ENCODE data around the gene PLD1. TPM values are rescaled to one million over a fixed set of nuclear protein-coding genes. Genes with fewer than 3 reads are reported as not detected.

Gene PLD1
- total and polyA plus RNA-seq, 2 of the 8 experiments (the other 6 are each of a cell fraction or from before 2014, with no cell fraction given) = 1.2 to 2.6 TPM

GRCh38 chr3:171770689-171771620 is 39.3 kb downstream of the PLD1 start:
- WGBS, 2 experiments (ENCODE audit: extremely low coverage in 1 of 2, insufficient coverage in 1 of 2, insufficient read length in 1 of 2, insufficient replicate concordance in 2 of 2, low coverage in 1 of 2, low lambda C conversion rate in 2 of 2, missing lambda C conversion rate in 1 of 2) = 75% methylated on average over 10 of the region's 10 CpGs; no CpG with 5 or more reads in 1 of the 2 experiments
- H3K4me3 ChIP-seq (ENCODE audit: extremely low read depth in 1 of 4, insufficient read depth in 2 of 4, low read depth in 3 of 4, low read length in 4 of 4) = peak overlapping the region in 1 of 4 experiments; percentile 32; a peak in 2 of 8 replicates
- no peak overlapping the region for H2AK5ac ChIP-seq (ENCODE audit: low read depth, low read length)
- no peak overlapping the region for H2BK5ac ChIP-seq (ENCODE audit: low read depth, low read length)
- CTCF ChIA-PET (ENCODE audit: partially characterized antibody) = interaction anchor here (0.5 to 5.0 kb wide), 27 partner anchors 8 to 1601 kb away, joined by 3 to 49 read pairs (median 7); no protein-coding TSS in a partner anchor
- no peaks in the 10 kb centered on the region for H3K79me1 ChIP-seq (ENCODE audit: low read depth, low read length)
- no peak overlapping the region for H4K5ac ChIP-seq (ENCODE audit: insufficient read length, low read depth, low read length)
- H3K56ac ChIP-seq (replicated peaks; ENCODE audit: insufficient read length, low read depth, low read length) = no peak overlapping the region
- H4K8ac ChIP-seq (ENCODE audit: extremely low read depth, insufficient read depth, low read length) = no peak overlapping the region
- H3K14ac ChIP-seq (ENCODE audit: insufficient read length) = no peak overlapping the region
- H2BK120ac ChIP-seq (replicated peaks; ENCODE audit: low read depth, low read length) = no peak overlapping the region
- H2AFZ ChIP-seq (ENCODE audit: low read length) = 0 out of 2 replicates have a peak overlapping the region, but pooled peaks have one; percentile 87
- no peak overlapping the region for H3K18ac ChIP-seq (ENCODE audit: extremely low read depth, low read length)
- H3K23ac ChIP-seq (ENCODE audit: insufficient read length) = no peak overlapping the region
- POLR2A ChIA-PET (ENCODE audit: partially characterized antibody) = interaction anchor here (0.6 kb wide), 1 partner anchor 124 kb away, joined by 3 read pairs; no protein-coding TSS in a partner anchor
- peaks cover 0 to 7% (median 2%) of the 10 kb centered on the region in 4 experiments; a peak in 4 of 7 replicates for H3K4me1 ChIP-seq (replicated peaks in 1 of 4; ENCODE audit: control insufficient read depth in 3 of 4, insufficient read depth in 4 of 4, low read length in 3 of 4)
- no peaks in the 10 kb centered on the region for H4K20me1 ChIP-seq (replicated peaks in 1 of 2; ENCODE audit: control insufficient read depth in 1 of 2, insufficient read depth in 2 of 2, low read length in 2 of 2)
- H2BK12ac ChIP-seq (ENCODE audit: low read depth, low read length) = no peak overlapping the region
- no peaks in the 10 kb centered on the region for H3K23me2 ChIP-seq (ENCODE audit: low read depth, low read length)
- no peak overlapping the region for H3K27ac ChIP-seq (ENCODE audit: low read depth, low read length)
- H2BK20ac ChIP-seq (ENCODE audit: low read length) = no peak overlapping the region
- no peaks in the 10 kb centered on the region for H3K27me3 ChIP-seq (replicated peaks in 1 of 4; ENCODE audit: control insufficient read depth in 3 of 4, extremely low read depth in 1 of 4, insufficient read depth in 3 of 4, low read length in 3 of 4)
- H3K9me3 ChIP-seq (ENCODE audit: insufficient read depth in 2 of 2, low read depth in 1 of 2, low read length in 1 of 2) = no peaks in the 10 kb centered on the region
- H3K9ac ChIP-seq (replicated peaks in 1 of 4; ENCODE audit: extremely low read depth in 1 of 4, low read depth in 3 of 4, low read length in 3 of 4) = no peak overlapping the region
- H3K79me2 ChIP-seq (ENCODE audit: control insufficient read depth in 1 of 2, insufficient read depth in 2 of 2, low read length in 2 of 2) = no peaks in the 10 kb centered on the region
- no peak overlapping the region for H3K4ac ChIP-seq (replicated peaks; ENCODE audit: insufficient read length, low read depth, low read length)
- no peaks in the 10 kb centered on the region for H3K36me3 ChIP-seq (ENCODE audit: control insufficient read depth in 2 of 4, insufficient read depth in 4 of 4, low read length in 3 of 4)
- no peak overlapping the region for H4K91ac ChIP-seq (replicated peaks; ENCODE audit: insufficient read length, low read length)
- DNase-seq (ENCODE audit: low read depth in 1 of 2, low spot score in 2 of 2) (no peak), FAIRE-seq (peak; percentile 78)
- H2BK15ac ChIP-seq (ENCODE audit: low read length) = no peak overlapping the region
- peak overlapping the region; percentile 21 to 27; a peak in 3 of 4 replicates for H3K4me2 ChIP-seq (ENCODE audit: insufficient read depth in 1 of 2, low read depth in 2 of 2, low read length in 2 of 2)
- no peak for TF ChIP-seq BCL11A (IDR thresholded peaks at IDR 0.05; ENCODE audit: low read depth in 2 of 2, low read length in 2 of 2)
- TF ChIP-seq TAF1 (IDR thresholded peaks at IDR 0.05; ENCODE audit: low read depth, low read length) = no peak
- no peak for TF ChIP-seq BACH1 (IDR thresholded peaks at IDR 0.05; ENCODE audit: low read length)
- TF ChIP-seq JUN (IDR thresholded peaks at IDR 0.05; ENCODE audit: low read depth, low read length) = no peak

All from H1 (cell line).